Measurements from ENCODE around the gene SLIT2.

DNA sequence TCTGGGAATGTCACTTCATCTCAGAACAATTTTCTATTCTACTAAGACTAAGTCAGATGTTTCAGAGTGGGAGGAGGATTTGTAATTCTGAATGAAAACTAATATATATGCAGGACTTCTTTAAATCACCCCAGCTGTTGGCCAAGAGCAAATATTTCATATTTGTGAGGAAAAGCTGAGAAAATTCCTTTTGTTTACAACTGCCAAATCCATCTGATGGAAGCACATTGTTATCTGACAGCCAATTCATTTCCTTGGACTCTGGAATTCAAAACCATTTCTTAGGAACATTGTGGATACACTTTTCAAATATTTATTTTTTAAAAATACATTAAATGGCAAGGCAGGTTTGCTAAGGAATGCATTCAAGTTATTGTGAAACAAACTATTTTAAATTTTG, 8.0 kb downstream of the SLIT2 start:
- TF ChIP-seq MAFK (conservative IDR thresholded peaks at IDR 0.05 in 1 of 2, IDR thresholded peaks at IDR 0.05 in 1 of 2; ENCODE audit: low read length in 2 of 2), result no peak
- no peak for TF ChIP-seq ZNF230 (CRISPR knock-in tag; IDR thresholded peaks at IDR 0.05)
- no peak for TF ChIP-seq FOXA1 (IDR thresholded peaks at IDR 0.05)
- no peak for TF ChIP-seq FOXA1 (CRISPR knock-in tag; IDR thresholded peaks at IDR 0.05)
- no peak for TF ChIP-seq ZKSCAN8 (CRISPR knock-in tag; IDR thresholded peaks at IDR 0.05; ENCODE audit: borderline replicate concordance)
- no peak for TF ChIP-seq CBX1 (IDR thresholded peaks at IDR 0.05; ENCODE audit: low read depth)
- TF ChIP-seq, protein P1, sequence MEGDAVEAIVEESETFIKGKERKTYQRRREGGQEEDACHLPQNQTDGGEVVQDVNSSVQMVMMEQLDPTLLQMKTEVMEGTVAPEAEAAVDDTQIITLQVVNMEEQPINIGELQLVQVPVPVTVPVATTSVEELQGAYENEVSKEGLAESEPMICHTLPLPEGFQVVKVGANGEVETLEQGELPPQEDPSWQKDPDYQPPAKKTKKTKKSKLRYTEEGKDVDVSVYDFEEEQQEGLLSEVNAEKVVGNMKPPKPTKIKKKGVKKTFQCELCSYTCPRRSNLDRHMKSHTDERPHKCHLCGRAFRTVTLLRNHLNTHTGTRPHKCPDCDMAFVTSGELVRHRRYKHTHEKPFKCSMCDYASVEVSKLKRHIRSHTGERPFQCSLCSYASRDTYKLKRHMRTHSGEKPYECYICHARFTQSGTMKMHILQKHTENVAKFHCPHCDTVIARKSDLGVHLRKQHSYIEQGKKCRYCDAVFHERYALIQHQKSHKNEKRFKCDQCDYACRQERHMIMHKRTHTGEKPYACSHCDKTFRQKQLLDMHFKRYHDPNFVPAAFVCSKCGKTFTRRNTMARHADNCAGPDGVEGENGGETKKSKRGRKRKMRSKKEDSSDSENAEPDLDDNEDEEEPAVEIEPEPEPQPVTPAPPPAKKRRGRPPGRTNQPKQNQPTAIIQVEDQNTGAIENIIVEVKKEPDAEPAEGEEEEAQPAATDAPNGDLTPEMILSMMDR (CRISPR knock-in tag; IDR thresholded peaks at IDR 0.05), result no peak
- no peak for TF ChIP-seq ZNF460 (CRISPR knock-in tag; IDR thresholded peaks at IDR 0.05; ENCODE audit: borderline replicate concordance)
- TF ChIP-seq, protein P2, sequence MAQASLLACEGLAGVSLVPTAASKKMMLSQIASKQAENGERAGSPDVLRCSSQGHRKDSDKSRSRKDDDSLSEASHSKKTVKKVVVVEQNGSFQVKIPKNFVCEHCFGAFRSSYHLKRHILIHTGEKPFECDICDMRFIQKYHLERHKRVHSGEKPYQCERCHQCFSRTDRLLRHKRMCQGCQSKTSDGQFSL (CRISPR knock-in tag; IDR thresholded peaks at IDR 0.05), result no peak
- TF ChIP-seq POLR2A (IDR thresholded peaks at IDR 0.05; ENCODE audit: insufficient read depth in 1 of 2, low read depth in 2 of 2, low read length in 2 of 2), result no peak
- TF ChIP-seq SMC3 (IDR thresholded peaks at IDR 0.05; ENCODE audit: low read length), result no peak
- no peak for TF ChIP-seq ZNF124 (CRISPR knock-in tag; IDR thresholded peaks at IDR 0.05)
- TF ChIP-seq, protein P3, sequence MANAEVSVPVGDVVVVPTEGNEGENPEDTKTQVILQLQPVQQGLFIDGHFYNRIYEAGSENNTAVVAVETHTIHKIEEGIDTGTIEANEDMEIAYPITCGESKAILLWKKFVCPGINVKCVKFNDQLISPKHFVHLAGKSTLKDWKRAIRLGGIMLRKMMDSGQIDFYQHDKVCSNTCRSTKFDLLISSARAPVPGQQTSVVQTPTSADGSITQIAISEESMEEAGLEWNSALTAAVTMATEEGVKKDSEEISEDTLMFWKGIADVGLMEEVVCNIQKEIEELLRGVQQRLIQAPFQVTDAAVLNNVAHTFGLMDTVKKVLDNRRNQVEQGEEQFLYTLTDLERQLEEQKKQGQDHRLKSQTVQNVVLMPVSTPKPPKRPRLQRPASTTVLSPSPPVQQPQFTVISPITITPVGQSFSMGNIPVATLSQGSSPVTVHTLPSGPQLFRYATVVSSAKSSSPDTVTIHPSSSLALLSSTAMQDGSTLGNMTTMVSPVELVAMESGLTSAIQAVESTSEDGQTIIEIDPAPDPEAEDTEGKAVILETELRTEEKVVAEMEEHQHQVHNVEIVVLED (CRISPR knock-in tag; IDR thresholded peaks at IDR 0.05; ENCODE audit: borderline replicate concordance), result no peak
- no peak for TF ChIP-seq SMAD1 (CRISPR knock-in tag; IDR thresholded peaks at IDR 0.05; ENCODE audit: borderline replicate concordance, low read depth)
- no peak for TF ChIP-seq TEAD2 (CRISPR knock-in tag; IDR thresholded peaks at IDR 0.05)

Measured in HepG2 (cell line).